SK-N-SH treated with all-trans-retinoic acid at 6 μM for 48 hours (cell line): ENCODE results near the gene CSNK1D.
"Not testable (repeated sequence)": the region's sequence is repeated elsewhere in the genome, so short reads cannot be mapped to it uniquely, and the experiment has no call there.

ENCODE experiments used
- ATAC-seq: fragments of 200-7000 bp; cut with Tn5 transposase; 3 replicates; pipeline ENCODE4 v1.9.1; 2020; ENCODE audit warnings: mild to moderate bottlenecking, moderate library complexity
- BACH2 ChIP-seq: fragments of 250-450 bp; sonication (Bioruptor Pico); IDR thresholded peaks from 2 replicates; pipeline ENCODE4 v1.9.0; 2021; ENCODE audit warnings: mild to moderate bottlenecking, borderline replicate concordance
- CSDC2 ChIP-seq: fragments of 250-450 bp; sonication (Bioruptor Pico); IDR thresholded peaks from 2 replicates; pipeline ENCODE4 v1.5.0; 2020; ENCODE audit warnings: mild to moderate bottlenecking, moderate library complexity
- GLIS3 ChIP-seq: fragments of 250-450 bp; sonication (Bioruptor Pico); IDR thresholded peaks from 2 replicates; pipeline ENCODE4 v1.5.0; 2020; ENCODE audit warnings: mild to moderate bottlenecking, moderate library complexity
- ISL1 ChIP-seq: fragments of 250-450 bp; sonication (Bioruptor Pico); IDR thresholded peaks from 2 replicates; pipeline ENCODE4 v2.1.2; 2022; ENCODE audit warnings: mild to moderate bottlenecking, moderate library complexity
- OSR1 ChIP-seq: fragments of 250-450 bp; sonication (Bioruptor Pico); IDR thresholded peaks from 2 replicates; pipeline ENCODE4 v1.8.0; 2022; ENCODE audit warnings: moderate library complexity, mild to moderate bottlenecking, inconsistent platforms
- RARB ChIP-seq: fragments of 250-450 bp; sonication (Bioruptor Pico); IDR thresholded peaks from 2 replicates; pipeline ENCODE4 v1.8.0; 2021; ENCODE audit warnings: mild to moderate bottlenecking, moderate library complexity
- TCF4 ChIP-seq: fragments of 250-450 bp; sonication (Bioruptor Pico); IDR thresholded peaks from 2 replicates; pipeline ENCODE4 v1.8.0; 2021; ENCODE audit warnings: mild to moderate bottlenecking, moderate library complexity, borderline replicate concordance
- TOX ChIP-seq: fragments of 250-450 bp; sonication (Bioruptor Pico); IDR thresholded peaks from 2 replicates; pipeline ENCODE4 v1.8.0; 2021; ENCODE audit warnings: mild to moderate bottlenecking, moderate library complexity, borderline replicate concordance
- ZFP3 ChIP-seq: fragments of 250-450 bp; sonication (Bioruptor Pico); IDR thresholded peaks from 2 replicates; pipeline ENCODE4 v1.5.0; 2020; ENCODE audit warnings: mild to moderate bottlenecking, moderate library complexity
- ZFP30 ChIP-seq: fragments of 450-650 bp; formaldehyde crosslinking; IDR thresholded peaks from 2 replicates; pipeline ENCODE4 v1.5.0; 2022; ENCODE audit warnings: mild to moderate bottlenecking, moderate library complexity
- ZNF565 ChIP-seq: fragments of 450-650 bp; formaldehyde crosslinking; conservative IDR thresholded peaks from 2 replicates; pipeline ENCODE4 v1.5.0; 2020; ENCODE audit warnings: low read depth, mild to moderate bottlenecking, moderate library complexity
- ZNF70 ChIP-seq: fragments of 450-650 bp; formaldehyde crosslinking; IDR thresholded peaks from 2 replicates; pipeline ENCODE4 v1.5.0; 2020; ENCODE audit warnings: mild to moderate bottlenecking, moderate library complexity
- ZNF8 ChIP-seq: fragments of 450-650 bp; formaldehyde crosslinking; IDR thresholded peaks from 2 replicates; pipeline ENCODE4 v1.5.0; 2020; ENCODE audit warnings: mild to moderate bottlenecking, moderate library complexity
- TF ChIP-seq, protein P1 (sequence below): fragments of 250-450 bp; sonication (Bioruptor Pico); IDR thresholded peaks from 2 replicates; pipeline ENCODE4 v1.5.1; 2021; ENCODE audit warnings: mild to moderate bottlenecking, moderate library complexity
- TF ChIP-seq, protein P2 (sequence below): fragments of 250-450 bp; sonication (Bioruptor Pico); IDR thresholded peaks from 2 replicates; pipeline ENCODE4 v1.8.0; 2021; ENCODE audit warnings: low read depth, mild to moderate bottlenecking, moderate library complexity, borderline replicate concordance
- TF ChIP-seq, protein P3 (sequence below): fragments of 250-450 bp; sonication (Bioruptor Pico); IDR thresholded peaks from 2 replicates; pipeline ENCODE4 v1.8.0; 2020; ENCODE audit warnings: mild to moderate bottlenecking, moderate library complexity, borderline replicate concordance
- TF ChIP-seq, protein P4 (sequence below): fragments of 250-450 bp; sonication (Bioruptor Pico); IDR thresholded peaks from 2 replicates; pipeline ENCODE4 v1.5.1; 2020; ENCODE audit warnings: low read depth, mild to moderate bottlenecking, moderate library complexity

The CSNK1D gene

DNA sequence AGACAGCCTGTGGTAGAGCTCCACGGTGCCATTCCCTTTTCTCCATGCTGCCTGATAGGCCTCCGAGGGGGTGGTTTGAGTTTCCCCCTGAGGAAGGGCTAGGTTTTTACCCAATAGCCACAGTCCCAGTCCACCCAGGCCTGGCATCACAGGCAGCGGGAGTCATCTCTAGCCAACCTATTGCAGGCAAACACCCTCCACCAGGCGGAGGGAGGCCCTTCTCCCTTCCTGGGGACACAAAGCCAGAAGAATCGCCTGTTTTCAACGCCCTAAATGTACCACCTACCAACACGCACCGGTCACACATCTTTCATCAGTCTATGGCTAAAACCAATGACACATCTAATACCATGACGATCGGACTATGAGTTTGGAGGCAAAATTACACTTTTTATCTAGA lies 7.4 kb downstream of the CSNK1D start:
- no peak for TF ChIP-seq OSR1 (CRISPR knock-in tag)
- no peak for TF ChIP-seq TCF4 (CRISPR knock-in tag)
- no peak for TF ChIP-seq ZFP30 (CRISPR knock-in tag)
- TF ChIP-seq ISL1 (CRISPR knock-in tag), result no peak
- TF ChIP-seq, protein P1, sequence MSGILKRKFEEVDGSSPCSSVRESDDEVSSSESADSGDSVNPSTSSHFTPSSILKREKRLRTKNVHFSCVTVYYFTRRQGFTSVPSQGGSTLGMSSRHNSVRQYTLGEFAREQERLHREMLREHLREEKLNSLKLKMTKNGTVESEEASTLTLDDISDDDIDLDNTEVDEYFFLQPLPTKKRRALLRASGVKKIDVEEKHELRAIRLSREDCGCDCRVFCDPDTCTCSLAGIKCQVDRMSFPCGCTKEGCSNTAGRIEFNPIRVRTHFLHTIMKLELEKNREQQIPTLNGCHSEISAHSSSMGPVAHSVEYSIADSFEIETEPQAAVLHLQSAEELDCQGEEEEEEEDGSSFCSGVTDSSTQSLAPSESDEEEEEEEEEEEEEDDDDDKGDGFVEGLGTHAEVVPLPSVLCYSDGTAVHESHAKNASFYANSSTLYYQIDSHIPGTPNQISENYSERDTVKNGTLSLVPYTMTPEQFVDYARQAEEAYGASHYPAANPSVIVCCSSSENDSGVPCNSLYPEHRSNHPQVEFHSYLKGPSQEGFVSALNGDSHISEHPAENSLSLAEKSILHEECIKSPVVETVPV (CRISPR knock-in tag), result no peak
- TF ChIP-seq, protein P2, sequence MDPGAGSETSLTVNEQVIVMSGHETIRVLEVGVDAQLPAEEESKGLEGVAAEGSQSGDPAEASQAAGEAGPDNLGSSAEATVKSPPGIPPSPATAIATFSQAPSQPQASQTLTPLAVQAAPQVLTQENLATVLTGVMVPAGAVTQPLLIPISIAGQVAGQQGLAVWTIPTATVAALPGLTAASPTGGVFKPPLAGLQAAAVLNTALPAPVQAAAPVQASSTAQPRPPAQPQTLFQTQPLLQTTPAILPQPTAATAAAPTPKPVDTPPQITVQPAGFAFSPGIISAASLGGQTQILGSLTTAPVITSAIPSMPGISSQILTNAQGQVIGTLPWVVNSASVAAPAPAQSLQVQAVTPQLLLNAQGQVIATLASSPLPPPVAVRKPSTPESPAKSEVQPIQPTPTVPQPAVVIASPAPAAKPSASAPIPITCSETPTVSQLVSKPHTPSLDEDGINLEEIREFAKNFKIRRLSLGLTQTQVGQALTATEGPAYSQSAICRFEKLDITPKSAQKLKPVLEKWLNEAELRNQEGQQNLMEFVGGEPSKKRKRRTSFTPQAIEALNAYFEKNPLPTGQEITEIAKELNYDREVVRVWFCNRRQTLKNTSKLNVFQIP (CRISPR knock-in tag), result no peak
- TF ChIP-seq TOX (CRISPR knock-in tag), result no peak
- TF ChIP-seq, protein P3, sequence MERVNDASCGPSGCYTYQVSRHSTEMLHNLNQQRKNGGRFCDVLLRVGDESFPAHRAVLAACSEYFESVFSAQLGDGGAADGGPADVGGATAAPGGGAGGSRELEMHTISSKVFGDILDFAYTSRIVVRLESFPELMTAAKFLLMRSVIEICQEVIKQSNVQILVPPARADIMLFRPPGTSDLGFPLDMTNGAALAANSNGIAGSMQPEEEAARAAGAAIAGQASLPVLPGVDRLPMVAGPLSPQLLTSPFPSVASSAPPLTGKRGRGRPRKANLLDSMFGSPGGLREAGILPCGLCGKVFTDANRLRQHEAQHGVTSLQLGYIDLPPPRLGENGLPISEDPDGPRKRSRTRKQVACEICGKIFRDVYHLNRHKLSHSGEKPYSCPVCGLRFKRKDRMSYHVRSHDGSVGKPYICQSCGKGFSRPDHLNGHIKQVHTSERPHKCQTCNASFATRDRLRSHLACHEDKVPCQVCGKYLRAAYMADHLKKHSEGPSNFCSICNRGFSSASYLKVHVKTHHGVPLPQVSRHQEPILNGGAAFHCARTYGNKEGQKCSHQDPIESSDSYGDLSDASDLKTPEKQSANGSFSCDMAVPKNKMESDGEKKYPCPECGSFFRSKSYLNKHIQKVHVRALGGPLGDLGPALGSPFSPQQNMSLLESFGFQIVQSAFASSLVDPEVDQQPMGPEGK (CRISPR knock-in tag), result no peak
- TF ChIP-seq GLIS3 (CRISPR knock-in tag), result no peak
- no peak for TF ChIP-seq ZNF8 (CRISPR knock-in tag)
- no peak for TF ChIP-seq CSDC2 (CRISPR knock-in tag)
- no peak for TF ChIP-seq RARB (CRISPR knock-in tag)
- TF ChIP-seq, protein P4, sequence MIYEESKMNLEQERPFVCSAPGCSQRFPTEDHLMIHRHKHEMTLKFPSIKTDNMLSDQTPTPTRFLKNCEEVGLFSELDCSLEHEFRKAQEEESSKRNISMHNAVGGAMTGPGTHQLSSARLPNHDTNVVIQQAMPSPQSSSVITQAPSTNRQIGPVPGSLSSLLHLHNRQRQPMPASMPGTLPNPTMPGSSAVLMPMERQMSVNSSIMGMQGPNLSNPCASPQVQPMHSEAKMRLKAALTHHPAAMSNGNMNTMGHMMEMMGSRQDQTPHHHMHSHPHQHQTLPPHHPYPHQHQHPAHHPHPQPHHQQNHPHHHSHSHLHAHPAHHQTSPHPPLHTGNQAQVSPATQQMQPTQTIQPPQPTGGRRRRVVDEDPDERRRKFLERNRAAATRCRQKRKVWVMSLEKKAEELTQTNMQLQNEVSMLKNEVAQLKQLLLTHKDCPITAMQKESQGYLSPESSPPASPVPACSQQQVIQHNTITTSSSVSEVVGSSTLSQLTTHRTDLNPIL (CRISPR knock-in tag), result no peak
- TF ChIP-seq ZNF70 (CRISPR knock-in tag), result no peak
- no peak for TF ChIP-seq ZNF565 (CRISPR knock-in tag)
- ATAC-seq, result no peak

DNA sequence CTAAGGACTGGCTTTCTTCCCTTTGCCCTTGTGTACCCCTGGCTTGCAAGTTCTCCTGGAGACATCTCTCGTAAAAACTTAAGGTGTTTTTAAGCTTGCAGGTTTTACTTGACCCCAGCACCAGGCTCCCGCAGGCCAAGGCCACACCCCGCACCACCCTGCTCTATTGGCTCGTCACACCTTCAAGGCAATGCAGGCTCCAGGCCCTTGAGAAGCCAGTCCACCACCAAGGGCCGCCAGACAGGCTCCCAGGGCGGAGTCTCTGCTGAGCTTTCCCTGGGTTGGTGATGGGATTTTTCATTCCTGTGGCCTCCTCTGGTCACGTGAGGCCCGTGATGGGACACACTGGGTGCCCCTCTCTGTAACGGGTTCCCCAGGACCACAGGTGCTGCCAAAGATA lies 9.9 kb downstream of the CSNK1D start:
- no peak for TF ChIP-seq TOX (CRISPR knock-in tag)
- no peak for TF ChIP-seq ZNF8 (CRISPR knock-in tag)
- no peak for TF ChIP-seq ISL1 (CRISPR knock-in tag)
- TF ChIP-seq, protein P1 (CRISPR knock-in tag), result no peak
- no peak for ATAC-seq

DNA sequence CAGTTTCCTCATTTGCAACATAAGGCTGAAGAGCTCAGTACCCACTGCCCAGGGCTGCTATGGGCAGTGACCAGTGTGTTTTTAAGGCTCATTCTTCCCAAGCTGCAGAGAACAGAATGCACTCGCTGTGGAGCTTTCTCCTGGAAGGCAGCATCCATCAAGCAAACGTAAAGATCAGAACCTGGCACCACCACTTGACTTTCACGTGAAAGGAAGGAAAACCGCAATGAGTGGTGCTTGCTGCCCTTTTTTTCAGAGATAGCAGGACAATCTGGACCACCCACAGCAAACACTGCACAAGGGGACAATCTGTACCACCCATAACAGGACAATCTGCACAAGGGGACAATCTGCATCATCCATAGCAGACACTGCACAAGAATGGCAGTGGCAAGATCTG lies 11.2 kb downstream of the CSNK1D start:
- ATAC-seq, result no peak
- no peak for TF ChIP-seq ZFP3 (CRISPR knock-in tag)
- no peak for TF ChIP-seq ZNF70 (CRISPR knock-in tag)
- TF ChIP-seq ZFP30 (CRISPR knock-in tag), result no peak
- no peak for TF ChIP-seq CSDC2 (CRISPR knock-in tag)
- no peak for TF ChIP-seq BACH2 (CRISPR knock-in tag)

DNA sequence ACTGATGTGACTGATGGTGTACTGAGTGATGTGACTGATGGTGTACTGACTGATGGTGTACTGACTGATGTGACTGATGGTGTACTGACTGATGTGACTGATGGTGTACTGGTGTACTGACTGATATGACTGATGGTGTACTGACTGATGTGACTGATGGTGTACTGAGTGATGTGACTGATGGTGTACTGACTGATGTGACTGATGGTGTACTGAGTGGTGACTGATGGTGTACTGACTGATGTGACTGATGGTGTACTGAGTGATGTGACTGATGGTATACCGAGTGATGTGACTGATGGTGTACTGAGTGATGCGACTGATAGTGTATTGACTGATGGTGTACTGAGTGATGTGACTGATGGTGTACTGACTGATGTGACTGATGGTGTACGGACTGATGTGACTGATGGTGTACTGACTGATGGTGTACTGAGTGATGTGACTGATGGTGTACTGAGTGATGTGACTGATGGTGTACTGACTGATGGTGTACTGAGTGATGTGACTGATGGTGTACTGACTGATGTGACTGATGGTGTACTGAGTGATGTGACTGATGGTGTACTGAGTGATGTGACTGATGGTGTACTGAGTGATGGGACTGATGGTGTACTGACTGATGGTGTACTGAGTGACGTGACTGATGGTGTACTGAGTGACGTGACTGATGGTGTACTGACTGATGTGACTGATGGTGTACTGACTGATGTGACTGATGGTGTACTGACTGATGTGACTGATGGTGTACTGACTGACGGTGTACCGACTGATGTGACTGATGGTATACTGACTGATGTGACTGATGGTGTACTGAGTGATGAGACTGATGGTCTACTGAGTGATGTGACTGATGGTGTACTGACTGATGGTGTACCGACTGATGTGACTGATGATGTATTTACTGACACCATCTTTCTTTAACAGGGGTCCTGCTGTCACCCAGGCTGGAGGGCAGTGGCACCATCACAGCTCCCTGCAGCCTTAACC lies 13.2 kb downstream of the CSNK1D start:
- not testable (repeated sequence) for ATAC-seq
